ENCODE results near the gene MOSPD3.

GRCh38 chr7:100626530-100627237 lies 14.3 kb downstream of the MOSPD3 start:
- TF ChIP-seq TAF1 (IDR thresholded peaks at IDR 0.05; ENCODE audit: low read depth, low read length) (peak; percentile 59; the same call in 1 of the 2 replicates), POLR2A (IDR thresholded peaks at IDR 0.05; ENCODE audit: low read depth, low read length) (no peak), SPI1 (IDR thresholded peaks at IDR 0.05; ENCODE audit: low read depth, low read length) (no peak)
